Measurements from ENCODE around the gene IBTK.

DNA sequence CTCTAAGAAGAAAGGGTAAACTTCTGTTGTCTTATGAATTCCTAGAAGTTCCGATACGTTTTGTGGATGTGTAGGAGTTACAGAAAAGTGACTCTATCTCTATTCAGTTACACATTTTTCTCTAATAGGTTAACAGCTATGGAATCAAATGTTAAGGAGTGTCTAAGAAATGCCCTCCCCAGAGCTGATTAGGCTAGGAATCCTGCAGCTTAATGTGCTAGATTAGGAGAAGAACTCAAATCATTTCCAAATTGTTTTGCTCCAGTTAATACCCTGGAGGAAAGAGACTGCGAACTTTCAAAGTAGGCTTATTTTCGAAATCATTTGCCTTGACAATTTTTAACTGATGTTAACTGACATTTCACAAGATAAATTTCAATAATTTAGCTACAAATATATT, 51.9 kb downstream of the IBTK start:
- TF ChIP-seq POLR2AphosphoS5 (IDR thresholded peaks at IDR 0.05) (no peak), POLR2A (IDR thresholded peaks at IDR 0.05) (no peak)
- TF ChIP-seq, protein P1, sequence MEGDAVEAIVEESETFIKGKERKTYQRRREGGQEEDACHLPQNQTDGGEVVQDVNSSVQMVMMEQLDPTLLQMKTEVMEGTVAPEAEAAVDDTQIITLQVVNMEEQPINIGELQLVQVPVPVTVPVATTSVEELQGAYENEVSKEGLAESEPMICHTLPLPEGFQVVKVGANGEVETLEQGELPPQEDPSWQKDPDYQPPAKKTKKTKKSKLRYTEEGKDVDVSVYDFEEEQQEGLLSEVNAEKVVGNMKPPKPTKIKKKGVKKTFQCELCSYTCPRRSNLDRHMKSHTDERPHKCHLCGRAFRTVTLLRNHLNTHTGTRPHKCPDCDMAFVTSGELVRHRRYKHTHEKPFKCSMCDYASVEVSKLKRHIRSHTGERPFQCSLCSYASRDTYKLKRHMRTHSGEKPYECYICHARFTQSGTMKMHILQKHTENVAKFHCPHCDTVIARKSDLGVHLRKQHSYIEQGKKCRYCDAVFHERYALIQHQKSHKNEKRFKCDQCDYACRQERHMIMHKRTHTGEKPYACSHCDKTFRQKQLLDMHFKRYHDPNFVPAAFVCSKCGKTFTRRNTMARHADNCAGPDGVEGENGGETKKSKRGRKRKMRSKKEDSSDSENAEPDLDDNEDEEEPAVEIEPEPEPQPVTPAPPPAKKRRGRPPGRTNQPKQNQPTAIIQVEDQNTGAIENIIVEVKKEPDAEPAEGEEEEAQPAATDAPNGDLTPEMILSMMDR (IDR thresholded peaks at IDR 0.05 in 8 of 11, conservative IDR thresholded peaks at IDR 0.05 in 3 of 11) = no peak
